Measurements from ENCODE around the gene KLHL22. TPM values are rescaled to one million over a fixed set of nuclear protein-coding genes. Genes with fewer than 3 reads are reported as not detected.

KLHL22 gene
- total RNA-seq, 1 experiment from 2014 or later = 26.5 TPM

DNA sequence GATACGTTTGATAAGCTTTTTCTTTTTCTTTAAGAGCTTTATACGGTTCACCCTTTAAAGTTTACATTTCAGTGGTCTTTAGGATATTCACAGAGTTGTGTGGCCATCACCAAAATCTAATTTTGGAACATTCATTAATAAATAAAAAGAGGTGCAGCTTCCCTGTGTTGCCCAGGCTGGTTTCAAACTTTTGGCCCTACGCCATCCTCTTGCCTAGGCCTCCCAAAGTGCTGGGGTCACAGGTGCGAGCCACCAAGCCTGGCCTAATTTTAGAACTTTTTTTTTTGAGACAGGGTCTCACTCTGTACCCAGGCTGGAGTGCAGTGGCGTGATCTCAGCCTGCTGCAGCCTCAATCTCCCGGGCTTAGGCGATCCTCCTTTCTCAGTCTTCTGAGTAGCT, 42.4 kb upstream of the KLHL22 start:
- no peak overlapping the region for H3K4me3 Mint-ChIP-seq (ENCODE audit: low read depth, unreplicated experiment)
- no peak overlapping the region for H3K27ac Mint-ChIP-seq (ENCODE audit: unreplicated experiment)
- DNase-seq = no peak
- peaks cover 12% of the 10 kb centered on the region for H3K4me1 Mint-ChIP-seq (ENCODE audit: low read depth, unreplicated experiment)
- TF ChIP-seq, protein P1, sequence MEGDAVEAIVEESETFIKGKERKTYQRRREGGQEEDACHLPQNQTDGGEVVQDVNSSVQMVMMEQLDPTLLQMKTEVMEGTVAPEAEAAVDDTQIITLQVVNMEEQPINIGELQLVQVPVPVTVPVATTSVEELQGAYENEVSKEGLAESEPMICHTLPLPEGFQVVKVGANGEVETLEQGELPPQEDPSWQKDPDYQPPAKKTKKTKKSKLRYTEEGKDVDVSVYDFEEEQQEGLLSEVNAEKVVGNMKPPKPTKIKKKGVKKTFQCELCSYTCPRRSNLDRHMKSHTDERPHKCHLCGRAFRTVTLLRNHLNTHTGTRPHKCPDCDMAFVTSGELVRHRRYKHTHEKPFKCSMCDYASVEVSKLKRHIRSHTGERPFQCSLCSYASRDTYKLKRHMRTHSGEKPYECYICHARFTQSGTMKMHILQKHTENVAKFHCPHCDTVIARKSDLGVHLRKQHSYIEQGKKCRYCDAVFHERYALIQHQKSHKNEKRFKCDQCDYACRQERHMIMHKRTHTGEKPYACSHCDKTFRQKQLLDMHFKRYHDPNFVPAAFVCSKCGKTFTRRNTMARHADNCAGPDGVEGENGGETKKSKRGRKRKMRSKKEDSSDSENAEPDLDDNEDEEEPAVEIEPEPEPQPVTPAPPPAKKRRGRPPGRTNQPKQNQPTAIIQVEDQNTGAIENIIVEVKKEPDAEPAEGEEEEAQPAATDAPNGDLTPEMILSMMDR (IDR thresholded peaks at IDR 0.05; ENCODE audit: unreplicated experiment) = no peak
- H3K36me3 Mint-ChIP-seq (ENCODE audit: insufficient read depth, unreplicated experiment) = peaks cover 57% of the 10 kb centered on the region
- H3K9me3 Mint-ChIP-seq (ENCODE audit: low read depth, unreplicated experiment) = no peaks in the 10 kb centered on the region
- no peaks in the 10 kb centered on the region for H3K27me3 Mint-ChIP-seq (ENCODE audit: unreplicated experiment)
- intact Hi-C loops (cut with micrococcal nuclease; ENCODE audit: unreplicated experiment) = no loop called here
- CTCF ChIA-PET = no interaction called here
- no TSS peak for BruUV-seq (replicated peaks)

DNA sequence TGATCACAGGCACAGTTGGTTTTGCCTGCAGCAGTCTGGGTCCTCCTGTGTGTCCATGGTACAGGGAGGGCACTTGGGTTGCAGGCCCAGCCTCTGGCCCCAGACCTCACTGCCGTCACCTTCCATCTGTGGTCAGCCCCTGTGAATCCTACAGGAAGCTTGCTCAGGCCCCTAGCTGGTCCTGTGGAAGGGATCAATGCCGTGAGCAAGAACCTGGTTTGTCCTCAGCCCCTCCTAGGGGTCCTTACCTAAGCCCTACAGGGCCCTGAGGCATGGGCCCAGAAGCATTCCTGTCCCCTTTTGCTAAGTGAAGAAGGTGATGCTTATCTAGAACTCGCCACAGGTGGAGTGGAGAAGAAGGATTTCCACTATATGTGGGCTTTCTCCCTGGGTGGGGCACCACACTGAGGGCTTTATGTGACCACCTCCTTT, 41.7 kb upstream of the KLHL22 start:
- intact Hi-C loops (cut with micrococcal nuclease; ENCODE audit: unreplicated experiment) = no loop called here
- no peaks in the 10 kb centered on the region for H3K27me3 Mint-ChIP-seq (ENCODE audit: unreplicated experiment)
- H3K27ac Mint-ChIP-seq (ENCODE audit: unreplicated experiment) = peak overlapping the region; percentile 24
- H3K4me1 Mint-ChIP-seq (ENCODE audit: low read depth, unreplicated experiment) = peaks cover 18% of the 10 kb centered on the region
- H3K36me3 Mint-ChIP-seq (ENCODE audit: insufficient read depth, unreplicated experiment) = peaks cover 58% of the 10 kb centered on the region
- TF ChIP-seq, protein P1 (IDR thresholded peaks at IDR 0.05; ENCODE audit: unreplicated experiment) = no peak
- DNase-seq = no peak
- no TSS peak for BruUV-seq (replicated peaks)
- no peaks in the 10 kb centered on the region for H3K9me3 Mint-ChIP-seq (ENCODE audit: low read depth, unreplicated experiment)
- CTCF ChIA-PET = no interaction called here
- no peak overlapping the region for H3K4me3 Mint-ChIP-seq (ENCODE audit: low read depth, unreplicated experiment)

DNA sequence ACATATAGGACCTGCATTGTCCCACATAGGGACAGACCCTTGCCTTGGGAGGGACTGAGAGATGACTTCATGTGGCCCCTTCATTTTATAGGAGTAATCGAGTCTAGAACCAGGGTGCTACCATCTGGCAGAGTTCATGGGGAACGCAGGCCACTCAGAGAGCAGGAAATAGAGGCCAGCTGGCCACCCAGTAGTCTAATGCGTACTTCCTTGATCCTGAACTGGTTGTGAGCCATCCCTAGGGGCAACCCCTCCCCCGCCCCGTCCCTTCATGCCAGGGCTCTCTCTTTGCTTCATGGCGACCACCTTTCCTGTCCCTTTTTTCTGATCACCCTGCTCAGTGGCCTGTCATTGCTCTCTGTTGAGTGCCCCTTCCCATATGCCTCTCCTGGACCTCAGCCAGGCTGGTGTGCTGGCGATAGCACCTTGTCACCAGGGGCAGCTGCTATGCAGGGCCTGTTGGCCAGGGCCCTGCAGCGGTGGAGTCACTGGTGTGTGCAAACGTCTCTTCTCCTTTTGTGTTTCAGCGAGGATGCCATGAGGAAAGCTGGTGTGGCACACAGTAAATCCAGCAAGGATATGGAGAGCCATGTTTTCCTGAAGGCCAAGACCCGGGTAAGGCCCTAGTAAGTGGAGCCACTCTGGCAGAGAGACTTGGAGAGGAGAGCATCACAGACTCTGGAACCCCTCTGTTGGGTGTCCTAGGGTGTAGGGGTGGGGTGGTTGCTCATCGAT, 41.2 kb upstream of the KLHL22 start:
- Mint-ChIP-seq H3K4me1 (ENCODE audit: low read depth, unreplicated experiment) (peaks cover 24% of the 10 kb centered on the region), H3K27ac (ENCODE audit: unreplicated experiment) (no peak overlapping the region), H3K9me3 (ENCODE audit: low read depth, unreplicated experiment) (no peaks in the 10 kb centered on the region), H3K27me3 (ENCODE audit: unreplicated experiment) (no peaks in the 10 kb centered on the region), H3K4me3 (ENCODE audit: low read depth, unreplicated experiment) (no peak overlapping the region), H3K36me3 (ENCODE audit: insufficient read depth, unreplicated experiment) (peaks cover 57% of the 10 kb centered on the region)
- TF ChIP-seq, protein P1 (IDR thresholded peaks at IDR 0.05; ENCODE audit: unreplicated experiment) = no peak
- no TSS peak for BruUV-seq (replicated peaks)
- intact Hi-C loops (cut with micrococcal nuclease; ENCODE audit: unreplicated experiment) = no loop called here
- CTCF ChIA-PET = no interaction called here
- DNase-seq = no peak

DNA sequence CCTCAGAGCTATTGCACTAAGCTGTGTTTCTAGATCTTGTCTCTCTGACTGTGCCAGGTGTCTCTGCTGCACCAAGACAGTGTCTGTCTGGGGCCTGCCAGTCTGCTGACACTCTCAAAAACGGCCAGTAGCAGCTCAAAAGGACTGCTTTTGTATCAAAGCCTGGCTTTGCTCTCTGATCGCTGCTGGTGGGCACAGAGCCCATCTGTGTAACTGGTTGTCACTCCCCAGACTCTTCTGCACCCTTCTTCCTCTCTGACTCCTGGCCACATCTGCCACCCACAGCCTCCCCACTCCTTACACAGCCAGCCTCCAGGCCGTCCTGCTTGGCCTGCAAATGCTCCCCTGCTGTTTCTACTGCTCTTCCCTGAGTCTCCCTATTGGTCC, 38.3 kb upstream of the KLHL22 start:
- H3K27me3 Mint-ChIP-seq (ENCODE audit: unreplicated experiment) = no peaks in the 10 kb centered on the region
- H3K4me1 Mint-ChIP-seq (ENCODE audit: low read depth, unreplicated experiment) = peaks cover 43% of the 10 kb centered on the region
- peak overlapping the region; percentile 18 for H3K27ac Mint-ChIP-seq (ENCODE audit: unreplicated experiment)

More for the DNA sequence above, 38.3 kb upstream of the KLHL22 start:
- TF ChIP-seq, protein P1 (IDR thresholded peaks at IDR 0.05; ENCODE audit: unreplicated experiment) = no peak
- Mint-ChIP-seq H3K9me3 (ENCODE audit: low read depth, unreplicated experiment) (no peaks in the 10 kb centered on the region), H3K4me3 (ENCODE audit: low read depth, unreplicated experiment) (no peak overlapping the region), H3K36me3 (ENCODE audit: insufficient read depth, unreplicated experiment) (peaks cover 55% of the 10 kb centered on the region)
- CTCF ChIA-PET = interaction anchor here (0.6 kb wide), 1 partner anchor 846 kb away, joined by 3 read pairs; no protein-coding TSS in a partner anchor
- intact Hi-C loops (cut with micrococcal nuclease; ENCODE audit: unreplicated experiment) = no loop called here
- no peak for DNase-seq
- BruUV-seq (replicated peaks) = no TSS peak
